ENCODE results near the gene WDTC1.

WDTC1 gene

DNA sequence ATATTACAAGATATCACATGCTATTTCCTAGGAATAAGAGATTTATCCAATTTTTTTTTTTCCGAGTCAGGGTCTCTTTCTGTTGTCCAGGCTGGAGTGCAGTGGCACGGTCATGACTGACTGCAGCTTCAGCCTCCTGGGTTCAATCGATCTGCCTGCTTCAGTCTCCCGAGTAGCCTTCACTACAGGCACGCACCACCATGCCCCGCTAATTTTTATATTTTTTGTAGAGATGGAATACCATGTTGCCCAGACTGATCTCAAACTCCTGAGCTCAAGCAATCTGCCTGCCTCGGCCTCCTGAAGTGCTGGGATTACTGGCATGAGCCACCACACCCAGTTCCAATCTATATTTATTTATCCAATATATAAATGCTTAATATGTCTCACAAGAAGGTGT, 18.0 kb upstream of the WDTC1 start:
- Histone ChIP-seq H4K20me1 (ENCODE audit: insufficient read depth, low read length) (no peaks in the 10 kb centered on the region), H3K9me2 (replicated peaks; ENCODE audit: insufficient read depth, low read length) (no peaks in the 10 kb centered on the region), H3K4me2 (ENCODE audit: low read depth, low read length) (no peak overlapping the region), H3K36me3 (replicated peaks; ENCODE audit: insufficient read depth, low read length) (no peaks in the 10 kb centered on the region), H2AFZ (ENCODE audit: low read length) (no peak overlapping the region), H3F3A (ENCODE audit: insufficient read depth, low read length) (no peaks in the 10 kb centered on the region), H3K79me2 (ENCODE audit: low read length) (no peaks in the 10 kb centered on the region), H3K4me1 (ENCODE audit: low read length) (no peaks in the 10 kb centered on the region), H3K27ac (ENCODE audit: low read length) (no peak overlapping the region), H3K9me3 (replicated peaks; ENCODE audit: insufficient read depth, low read length) (no peaks in the 10 kb centered on the region), H3K27me3 (replicated peaks; ENCODE audit: insufficient read depth, low read length) (no peaks in the 10 kb centered on the region), H3K4me3 (ENCODE audit: low read length) (no peak overlapping the region), H3K9ac (ENCODE audit: low read length) (no peak overlapping the region)
- no peak for DNase-seq
- TF ChIP-seq, protein P1, sequence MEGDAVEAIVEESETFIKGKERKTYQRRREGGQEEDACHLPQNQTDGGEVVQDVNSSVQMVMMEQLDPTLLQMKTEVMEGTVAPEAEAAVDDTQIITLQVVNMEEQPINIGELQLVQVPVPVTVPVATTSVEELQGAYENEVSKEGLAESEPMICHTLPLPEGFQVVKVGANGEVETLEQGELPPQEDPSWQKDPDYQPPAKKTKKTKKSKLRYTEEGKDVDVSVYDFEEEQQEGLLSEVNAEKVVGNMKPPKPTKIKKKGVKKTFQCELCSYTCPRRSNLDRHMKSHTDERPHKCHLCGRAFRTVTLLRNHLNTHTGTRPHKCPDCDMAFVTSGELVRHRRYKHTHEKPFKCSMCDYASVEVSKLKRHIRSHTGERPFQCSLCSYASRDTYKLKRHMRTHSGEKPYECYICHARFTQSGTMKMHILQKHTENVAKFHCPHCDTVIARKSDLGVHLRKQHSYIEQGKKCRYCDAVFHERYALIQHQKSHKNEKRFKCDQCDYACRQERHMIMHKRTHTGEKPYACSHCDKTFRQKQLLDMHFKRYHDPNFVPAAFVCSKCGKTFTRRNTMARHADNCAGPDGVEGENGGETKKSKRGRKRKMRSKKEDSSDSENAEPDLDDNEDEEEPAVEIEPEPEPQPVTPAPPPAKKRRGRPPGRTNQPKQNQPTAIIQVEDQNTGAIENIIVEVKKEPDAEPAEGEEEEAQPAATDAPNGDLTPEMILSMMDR (IDR thresholded peaks at IDR 0.05; ENCODE audit: low read length) = no peak
- TF ChIP-seq EZH2 (optimal IDR thresholded peaks at IDR 0.05; ENCODE audit: low read depth, low read length) = no peak
- no peak for TF ChIP-seq EZH2phosphoT487 (IDR thresholded peaks at IDR 0.05; ENCODE audit: low read length)

GRCh38 chr1:27217401-27217800, 17.0 kb upstream of the WDTC1 start:
- Histone ChIP-seq H3K4me1 (ENCODE audit: low read length) (no peaks in the 10 kb centered on the region), H3K27me3 (replicated peaks; ENCODE audit: insufficient read depth, low read length) (no peaks in the 10 kb centered on the region), H3K9ac (ENCODE audit: low read length) (no peak overlapping the region), H3K4me3 (ENCODE audit: low read length) (no peak overlapping the region), H2AFZ (ENCODE audit: low read length) (no peak overlapping the region), H3K27ac (ENCODE audit: low read length) (no peak overlapping the region), H3K9me3 (replicated peaks; ENCODE audit: insufficient read depth, low read length) (no peaks in the 10 kb centered on the region), H3K79me2 (ENCODE audit: low read length) (no peaks in the 10 kb centered on the region), H4K20me1 (ENCODE audit: insufficient read depth, low read length) (no peaks in the 10 kb centered on the region), H3K36me3 (replicated peaks; ENCODE audit: insufficient read depth, low read length) (no peaks in the 10 kb centered on the region), H3K4me2 (ENCODE audit: low read depth, low read length) (no peak overlapping the region), H3K9me2 (replicated peaks; ENCODE audit: insufficient read depth, low read length) (no peaks in the 10 kb centered on the region), H3F3A (ENCODE audit: insufficient read depth, low read length) (no peaks in the 10 kb centered on the region)
- TF ChIP-seq EZH2phosphoT487 (IDR thresholded peaks at IDR 0.05; ENCODE audit: low read length) = no peak
- TF ChIP-seq, protein P1 (IDR thresholded peaks at IDR 0.05; ENCODE audit: low read length) = no peak
- no peak for TF ChIP-seq EZH2 (optimal IDR thresholded peaks at IDR 0.05; ENCODE audit: low read depth, low read length)
- DNase-seq = no peak

DNA sequence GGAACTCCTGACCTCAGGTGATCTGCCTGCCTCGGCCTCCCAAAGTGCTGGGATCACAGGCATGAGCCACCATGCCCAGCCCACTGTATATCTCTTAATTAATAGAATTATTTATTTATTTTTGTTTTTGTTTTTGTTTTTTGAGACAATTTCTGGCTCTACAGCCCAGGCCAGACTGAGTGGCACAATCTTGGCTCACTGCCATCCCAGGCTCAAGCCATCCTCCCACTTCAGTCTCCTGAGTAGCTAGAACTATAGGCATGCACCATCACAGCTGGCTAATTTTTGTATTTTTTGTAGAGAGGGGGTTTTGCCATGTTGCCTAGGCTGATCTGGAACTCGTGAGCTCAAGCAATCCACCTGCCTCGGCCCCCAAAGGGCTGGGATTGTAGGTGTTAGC, 15.7 kb upstream of the WDTC1 start:
- no peak overlapping the region for H3K9ac ChIP-seq (ENCODE audit: low read length)
- H3K4me1 ChIP-seq (ENCODE audit: low read length) = no peaks in the 10 kb centered on the region
- no peaks in the 10 kb centered on the region for H3K9me3 ChIP-seq (replicated peaks; ENCODE audit: insufficient read depth, low read length)
- no peaks in the 10 kb centered on the region for H4K20me1 ChIP-seq (ENCODE audit: insufficient read depth, low read length)
- H3K36me3 ChIP-seq (replicated peaks; ENCODE audit: insufficient read depth, low read length) = no peaks in the 10 kb centered on the region
- no peak for DNase-seq
- TF ChIP-seq EZH2phosphoT487 (IDR thresholded peaks at IDR 0.05; ENCODE audit: low read length) (no peak), EZH2 (optimal IDR thresholded peaks at IDR 0.05; ENCODE audit: low read depth, low read length) (no peak)
- TF ChIP-seq, protein P1 (IDR thresholded peaks at IDR 0.05; ENCODE audit: low read length) = no peak
- H3K27ac ChIP-seq (ENCODE audit: low read length) = no peak overlapping the region
- no peaks in the 10 kb centered on the region for H3K27me3 ChIP-seq (replicated peaks; ENCODE audit: insufficient read depth, low read length)
- H3K9me2 ChIP-seq (replicated peaks; ENCODE audit: insufficient read depth, low read length) = no peaks in the 10 kb centered on the region
- no peaks in the 10 kb centered on the region for H3K79me2 ChIP-seq (ENCODE audit: low read length)
- H3K4me3 ChIP-seq (ENCODE audit: low read length) = no peak overlapping the region
- no peak overlapping the region for H3K4me2 ChIP-seq (ENCODE audit: low read depth, low read length)
- no peak overlapping the region for H2AFZ ChIP-seq (ENCODE audit: low read length)
- H3F3A ChIP-seq (ENCODE audit: insufficient read depth, low read length) = no peaks in the 10 kb centered on the region

Data from MM.1S (cell line).